ENCODE measurements around the gene POLG.
"Not testable (repeated sequence)": the region's sequence is repeated elsewhere in the genome, so short reads cannot be mapped to it uniquely, and the experiment has no call there.

Gene POLG

DNA sequence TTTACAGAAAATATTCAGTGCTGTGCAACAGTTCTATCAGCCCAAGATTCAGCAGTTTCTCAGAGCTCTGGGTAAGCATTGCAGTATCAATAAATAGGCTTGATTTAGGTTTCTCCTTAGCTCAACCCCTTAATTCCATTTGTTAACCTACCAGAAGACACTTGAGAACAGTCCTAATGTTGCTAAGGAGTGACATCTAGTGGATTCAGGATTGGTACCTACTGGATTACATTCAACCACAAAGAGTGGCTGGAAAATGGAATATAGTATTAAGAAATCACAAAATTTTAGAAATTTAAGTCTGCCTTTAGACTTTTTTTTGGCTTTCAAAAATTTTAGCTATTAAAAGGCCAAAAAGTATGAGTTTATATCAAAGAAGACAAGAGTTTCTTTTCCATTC lies 34.7 kb downstream of the POLG start:
- Histone ChIP-seq H3K27me3 (ENCODE audit: control insufficient read depth in 1 of 2, insufficient read depth in 2 of 2, low read length in 2 of 2) (no peaks in the 10 kb centered on the region), H3K9me3 (ENCODE audit: low read length) (no peaks in the 10 kb centered on the region), H3K27ac (ENCODE audit: low read depth, low read length) (no peak overlapping the region), H3K9ac (ENCODE audit: low read length) (no peak overlapping the region), H3K4me3 (ENCODE audit: low read depth in 1 of 2, low read length in 2 of 2) (no peak overlapping the region), H3K36me3 (ENCODE audit: insufficient read depth, low read length) (no peaks in the 10 kb centered on the region), H3K4me1 (ENCODE audit: insufficient read depth, low read length) (no peaks in the 10 kb centered on the region)

DNA sequence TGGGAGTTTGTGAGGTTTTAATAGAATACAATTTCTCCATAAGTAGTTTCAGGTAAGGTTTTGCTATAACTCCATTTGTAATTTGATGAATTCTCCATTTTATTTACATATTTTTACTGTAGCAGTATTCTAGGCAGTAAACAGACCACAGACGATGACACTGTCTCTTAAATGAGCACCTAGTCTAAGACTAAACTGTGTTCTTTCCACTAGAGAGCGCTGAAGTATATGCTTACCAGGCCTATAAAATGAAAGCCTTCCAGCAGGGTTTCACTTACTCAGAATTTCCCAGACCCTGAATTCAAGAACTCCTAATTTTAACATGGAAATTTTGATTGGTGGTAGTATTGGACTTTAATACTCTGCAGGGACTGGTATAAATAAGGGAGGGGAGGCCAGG lies 41.6 kb downstream of the POLG start:
- Histone ChIP-seq H3K27me3 (ENCODE audit: control insufficient read depth in 1 of 2, insufficient read depth in 2 of 2, low read length in 2 of 2) (no peaks in the 10 kb centered on the region), H3K4me3 (ENCODE audit: low read depth in 1 of 2, low read length in 2 of 2) (no peak overlapping the region), H3K9ac (ENCODE audit: low read length) (no peak overlapping the region), H3K4me1 (ENCODE audit: insufficient read depth, low read length) (no peaks in the 10 kb centered on the region), H3K9me3 (ENCODE audit: low read length) (no peaks in the 10 kb centered on the region), H3K36me3 (ENCODE audit: insufficient read depth, low read length) (no peaks in the 10 kb centered on the region), H3K27ac (ENCODE audit: low read depth, low read length) (no peak overlapping the region)

DNA sequence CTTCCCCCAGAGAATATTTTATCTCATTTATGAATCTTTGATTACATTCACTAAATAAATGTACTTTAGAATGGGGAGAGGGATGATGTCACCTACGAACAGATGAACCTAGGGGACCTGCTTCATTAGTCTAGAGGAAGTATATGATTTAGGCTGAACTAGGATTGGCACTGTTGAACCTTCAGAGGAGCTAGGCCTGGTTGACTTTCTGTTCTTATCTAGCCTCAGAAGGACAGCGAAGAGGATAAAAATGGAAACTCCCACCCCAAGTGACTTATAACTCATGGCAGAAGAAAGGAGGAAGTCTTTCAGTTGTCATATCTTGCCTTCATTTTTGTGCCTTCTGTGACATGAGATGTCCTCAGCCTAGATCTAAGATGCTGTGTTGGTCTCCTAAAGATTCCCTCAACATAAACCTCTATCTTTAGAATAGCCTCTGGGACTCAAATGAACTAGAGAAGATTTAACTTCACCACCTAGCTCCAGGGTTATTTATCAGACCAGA lies 42.6 kb downstream of the POLG start:
- H3K36me3 ChIP-seq (ENCODE audit: insufficient read depth, low read length), result no peaks in the 10 kb centered on the region

DNA sequence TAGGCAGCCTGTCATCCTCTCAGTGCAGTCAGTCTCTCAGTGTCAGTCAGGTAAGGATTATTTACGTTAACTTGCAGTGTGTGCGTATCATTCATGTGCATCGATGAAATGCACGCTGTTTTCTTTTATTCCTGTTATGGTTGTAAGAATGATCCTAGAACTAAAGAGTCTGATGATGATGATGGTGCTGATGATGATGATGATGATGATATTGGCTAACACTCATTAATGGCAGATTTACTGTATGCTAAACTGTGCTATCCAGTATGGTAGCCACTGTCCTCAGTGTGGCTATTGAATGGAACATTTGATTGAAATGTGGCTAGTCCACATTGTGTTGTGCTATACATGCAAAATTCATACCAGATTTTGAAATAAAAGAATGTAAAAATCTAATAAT lies 51.4 kb downstream of the POLG start:
- Histone ChIP-seq H3K4me3 (ENCODE audit: low read depth in 1 of 2, low read length in 2 of 2) (no peak overlapping the region), H3K9ac (ENCODE audit: low read length) (no peak overlapping the region), H3K36me3 (ENCODE audit: insufficient read depth, low read length) (no peaks in the 10 kb centered on the region), H3K27me3 (ENCODE audit: control insufficient read depth in 1 of 2, insufficient read depth in 2 of 2, low read length in 2 of 2) (no peaks in the 10 kb centered on the region), H3K27ac (ENCODE audit: low read depth, low read length) (no peak overlapping the region), H3K9me3 (ENCODE audit: low read length) (no peaks in the 10 kb centered on the region), H3K4me1 (ENCODE audit: insufficient read depth, low read length) (no peaks in the 10 kb centered on the region)

More for the DNA sequence above, 42.6 kb downstream of the POLG start:
- no peak overlapping the region for H3K4me3 ChIP-seq (ENCODE audit: low read depth in 1 of 2, low read length in 2 of 2)
- no peak overlapping the region for H3K27ac ChIP-seq (ENCODE audit: low read depth, low read length)
- H3K4me1 ChIP-seq (ENCODE audit: insufficient read depth, low read length), result no peaks in the 10 kb centered on the region
- no peaks in the 10 kb centered on the region for H3K9me3 ChIP-seq (ENCODE audit: low read length)
- H3K9ac ChIP-seq (ENCODE audit: low read length), result no peak overlapping the region
- no peaks in the 10 kb centered on the region for H3K27me3 ChIP-seq (ENCODE audit: control insufficient read depth in 1 of 2, insufficient read depth in 2 of 2, low read length in 2 of 2)

DNA sequence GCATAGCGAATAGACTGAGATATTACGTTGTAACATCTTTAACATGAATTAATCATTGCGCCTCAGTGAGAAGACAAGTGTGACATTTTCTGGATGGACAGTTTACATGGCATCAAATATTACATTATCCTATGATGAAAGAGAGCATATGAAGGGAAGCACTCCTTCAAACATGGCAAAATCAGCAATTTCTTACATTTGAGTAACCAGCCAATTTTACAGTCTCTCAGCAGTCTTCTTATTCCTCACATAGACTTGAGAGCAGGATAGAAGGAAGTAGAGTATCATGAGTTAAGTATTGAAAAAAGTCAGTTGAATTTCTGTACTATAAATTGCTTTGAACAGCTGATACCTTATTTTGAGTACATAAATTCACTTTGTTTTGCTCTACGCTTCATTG lies 52.0 kb downstream of the POLG start:
- Histone ChIP-seq H3K9ac (ENCODE audit: low read length) (no peak overlapping the region), H3K27ac (ENCODE audit: low read depth, low read length) (no peak overlapping the region), H3K9me3 (ENCODE audit: low read length) (no peaks in the 10 kb centered on the region), H3K4me3 (ENCODE audit: low read depth in 1 of 2, low read length in 2 of 2) (no peak overlapping the region), H3K27me3 (ENCODE audit: control insufficient read depth in 1 of 2, insufficient read depth in 2 of 2, low read length in 2 of 2) (no peaks in the 10 kb centered on the region), H3K36me3 (ENCODE audit: insufficient read depth, low read length) (no peaks in the 10 kb centered on the region), H3K4me1 (ENCODE audit: insufficient read depth, low read length) (no peaks in the 10 kb centered on the region)

GRCh38 chr15:89278307-89278706 lies 56.3 kb downstream of the POLG start:
- no peaks in the 10 kb centered on the region for H3K27me3 ChIP-seq (ENCODE audit: control insufficient read depth in 1 of 2, insufficient read depth in 2 of 2, low read length in 2 of 2)
- H3K9ac ChIP-seq (ENCODE audit: low read length), result no peak overlapping the region
- no peaks in the 10 kb centered on the region for H3K9me3 ChIP-seq (ENCODE audit: low read length)
- no peaks in the 10 kb centered on the region for H3K36me3 ChIP-seq (ENCODE audit: insufficient read depth, low read length)
- H3K27ac ChIP-seq (ENCODE audit: low read depth, low read length), result no peak overlapping the region
- no peak overlapping the region for H3K4me3 ChIP-seq (ENCODE audit: low read depth in 1 of 2, low read length in 2 of 2)
- H3K4me1 ChIP-seq (ENCODE audit: insufficient read depth, low read length), result no peaks in the 10 kb centered on the region

GRCh38 chr15:89277281-89277680 lies 57.3 kb downstream of the POLG start:
- not testable (repeated sequence) for H3K27me3 ChIP-seq (ENCODE audit: control insufficient read depth in 1 of 2, insufficient read depth in 2 of 2, low read length in 2 of 2); H3K27ac ChIP-seq (ENCODE audit: low read depth, low read length); H3K9me3 ChIP-seq (ENCODE audit: low read length); H3K4me1 ChIP-seq (ENCODE audit: insufficient read depth, low read length); H3K36me3 ChIP-seq (ENCODE audit: insufficient read depth, low read length); H3K9ac ChIP-seq (ENCODE audit: low read length); H3K4me3 ChIP-seq (ENCODE audit: low read depth in 1 of 2, low read length in 2 of 2)
